Right renal cortex interstitium (tissue), 3 donors: ENCODE measurements around the gene RASL12. TPM values are rescaled to one million over a fixed set of nuclear protein-coding genes. Genes with fewer than 3 reads are reported as not detected.
"Not testable (repeated sequence)": the region's sequence is repeated elsewhere in the genome, so short reads cannot be mapped to it uniquely, and the experiment has no call there.

ENCODE experiments used
- DNase-seq, 3 donors: peaks; one replicate each; pipeline ENCODE4 v3.0.0-alpha.2; 2013; ENCODE audit warnings: low read depth in 3 of 3, low spot score in 2 of 3
- polyA plus RNA-seq, 3 donors: library from polyadenylated mRNA; unstranded; fragments of 120-200 nt; gene quantifications; one replicate each; pipeline ENCODE4 v1.2.1, GENCODE V29; 2013; ENCODE audit not compliant: insufficient read length in 3 of 3

RASL12 gene
- polyA plus RNA-seq, 3 donors: 5.9 to 7.8 (median 6.5) TPM

- no peak for DNase-seq
Measured at GRCh38 chr15:65057549-65057940, 10.2 kb downstream of the RASL12 start.

DNA sequence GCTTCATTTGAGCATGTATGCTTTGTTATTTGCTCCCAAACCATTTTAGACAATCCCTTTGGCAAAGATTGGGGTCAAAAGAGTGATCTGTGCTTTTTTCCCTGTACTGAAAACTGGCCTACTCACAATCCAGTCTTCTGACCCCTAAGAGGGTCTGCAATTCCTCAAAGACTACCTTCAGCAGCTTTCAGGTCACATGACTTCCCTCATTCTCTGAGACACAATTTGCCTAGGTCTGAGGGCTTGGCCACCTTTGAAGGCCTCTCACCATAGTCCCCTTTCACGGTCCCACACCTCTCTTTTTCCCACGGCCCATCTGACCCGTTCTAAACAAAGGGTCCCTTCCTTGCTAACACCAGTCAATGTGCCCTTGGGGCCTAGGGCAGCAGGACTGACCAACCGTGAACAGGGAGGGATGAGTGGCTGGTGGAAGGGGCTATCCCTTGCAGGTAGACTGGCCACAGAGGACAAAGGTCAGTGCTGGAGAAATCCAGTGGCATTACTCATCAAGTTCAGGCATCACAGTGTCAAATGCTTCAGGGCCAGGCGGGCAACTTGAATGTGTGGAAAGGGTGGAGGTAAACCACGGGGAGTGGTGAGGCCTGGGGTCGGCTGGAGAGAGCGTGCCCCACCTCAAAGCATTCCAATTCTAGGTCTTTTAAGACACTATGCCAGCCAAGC lies 10.8 kb downstream of the RASL12 start:
- no peak for DNase-seq

GRCh38 chr15:65056106-65056505 lies 11.7 kb downstream of the RASL12 start:
- no peak for DNase-seq

GRCh38 chr15:65055201-65055870 lies 12.5 kb downstream of the RASL12 start:
- no peak for DNase-seq

- no peak for DNase-seq
Measured at GRCh38 chr15:65054333-65055200, 13.2 kb downstream of the RASL12 start.

- no peak for DNase-seq
Measured at GRCh38 chr15:65052956-65053355, 14.8 kb downstream of the RASL12 start.

DNA sequence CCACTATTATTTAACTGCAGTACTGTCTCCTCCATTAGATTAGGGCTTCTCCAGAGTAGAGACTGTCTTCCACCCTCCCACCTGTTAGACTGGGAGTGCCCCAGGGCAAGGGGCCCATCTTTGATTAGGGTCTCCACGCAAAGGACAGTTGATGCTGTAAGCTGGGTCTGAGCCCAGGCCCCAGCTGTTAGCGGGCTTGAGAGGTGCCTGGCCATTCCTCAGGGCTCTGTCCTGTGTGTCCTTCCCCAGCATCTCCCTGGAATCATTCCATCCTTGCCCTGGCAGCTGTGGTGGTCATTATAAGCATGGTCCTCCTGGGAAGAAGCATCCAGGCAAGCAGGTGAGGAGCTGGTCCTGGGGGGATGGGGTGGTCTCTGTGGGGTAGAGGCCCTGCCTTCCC lies 16.5 kb downstream of the RASL12 start:
- no peak for DNase-seq

GRCh38 chr15:65050270-65050669 lies 17.5 kb downstream of the RASL12 start:
- DNase-seq: no peak

DNA sequence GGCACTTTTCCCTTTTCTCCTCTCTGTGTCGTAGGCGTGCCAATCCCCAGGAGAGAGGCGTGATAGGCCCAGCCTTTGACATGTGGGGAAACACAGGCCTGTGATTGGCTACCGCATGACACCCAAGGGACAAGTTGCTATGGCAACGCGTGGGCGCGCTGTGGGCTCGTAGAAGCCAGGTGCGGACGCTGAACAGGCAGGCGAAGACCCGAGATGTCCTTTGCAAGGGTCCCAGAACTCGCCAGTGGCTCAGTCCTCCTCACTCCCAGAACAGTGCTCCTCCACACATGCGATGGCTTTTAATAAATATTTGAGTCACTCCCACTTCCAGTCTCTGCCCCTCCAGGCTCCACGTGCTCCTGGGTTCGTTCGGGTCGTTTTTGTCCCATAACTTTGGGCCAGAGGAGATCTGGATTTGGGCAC lies 18.4 kb downstream of the RASL12 start:
- DNase-seq: peak in 2 of 3 donors; percentile 75 to 83

- no peak for DNase-seq
Measured at GRCh38 chr15:65048241-65048640, 19.6 kb downstream of the RASL12 start.

DNA sequence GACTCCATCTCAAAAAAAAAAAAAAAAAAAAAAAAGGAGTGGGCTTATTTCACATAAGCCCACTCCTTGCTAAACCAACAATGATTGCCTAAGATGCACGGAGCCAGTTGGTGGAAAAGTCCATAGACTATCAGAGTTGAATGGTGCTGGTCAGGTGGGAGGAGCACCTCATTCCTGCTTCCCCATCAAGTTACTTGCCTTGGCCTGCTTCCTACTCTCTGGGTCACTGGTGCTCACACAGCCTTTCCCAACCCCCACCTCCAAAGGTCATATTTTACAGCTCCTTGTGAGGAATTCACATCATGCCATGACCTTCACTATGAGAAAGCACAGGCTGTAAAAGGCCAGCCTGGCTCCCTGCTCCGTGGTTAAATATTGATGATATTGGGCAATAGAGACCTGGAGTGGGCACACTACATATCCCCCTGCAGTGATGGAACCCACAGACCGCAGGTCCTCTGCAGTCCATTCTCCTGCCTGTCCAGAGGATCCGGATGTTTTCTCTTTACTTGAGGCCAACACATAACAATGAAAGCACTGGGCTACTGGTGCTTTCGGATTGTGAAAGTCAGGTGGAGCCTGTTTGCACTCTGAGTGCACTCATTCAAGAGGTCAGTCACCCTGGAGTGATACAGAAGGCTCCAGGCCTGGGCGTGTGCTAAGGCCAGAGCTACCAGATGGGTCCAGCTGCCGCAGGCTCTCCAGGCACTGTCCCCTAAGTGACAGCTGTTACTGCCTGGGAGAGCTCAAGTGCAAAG lies 22.9 kb downstream of the RASL12 start, which contains the start of gene SLC51B:
Gene SLC51B, plus strand, starts transcription at position 664 of the 758 bp plus-strand sequence. CDS start 4,618 bp downstream, outside the sequence.
- DNase-seq: no peak

DNA sequence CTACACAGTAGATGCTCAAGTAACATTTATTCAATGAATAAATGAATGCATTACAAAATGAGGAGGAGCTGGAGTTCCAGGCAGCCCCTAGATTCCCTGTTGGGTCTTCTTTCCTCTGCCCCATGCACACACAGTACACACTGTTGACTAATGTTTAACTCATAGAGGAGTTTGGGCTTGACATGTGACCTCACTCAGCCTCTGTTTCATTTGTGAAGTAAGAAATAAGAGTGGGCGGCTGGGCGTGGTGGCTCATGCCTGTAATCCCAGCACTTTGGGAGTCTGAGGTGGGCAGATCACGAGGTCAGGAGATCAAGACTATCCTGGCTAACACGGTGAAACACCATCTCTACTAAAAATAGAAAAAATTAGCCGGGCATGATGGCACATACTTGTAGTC lies 23.6 kb downstream of the RASL12 start:
- not testable (repeated sequence) for DNase-seq

GRCh38 chr15:65042776-65043327 lies 24.9 kb downstream of the RASL12 start:
- no peak for DNase-seq

GRCh38 chr15:65041787-65042186 lies 26.0 kb downstream of the RASL12 start:
- no peak for DNase-seq

GRCh38 chr15:65040461-65040860 lies 27.3 kb downstream of the RASL12 start:
- DNase-seq: no peak

DNA sequence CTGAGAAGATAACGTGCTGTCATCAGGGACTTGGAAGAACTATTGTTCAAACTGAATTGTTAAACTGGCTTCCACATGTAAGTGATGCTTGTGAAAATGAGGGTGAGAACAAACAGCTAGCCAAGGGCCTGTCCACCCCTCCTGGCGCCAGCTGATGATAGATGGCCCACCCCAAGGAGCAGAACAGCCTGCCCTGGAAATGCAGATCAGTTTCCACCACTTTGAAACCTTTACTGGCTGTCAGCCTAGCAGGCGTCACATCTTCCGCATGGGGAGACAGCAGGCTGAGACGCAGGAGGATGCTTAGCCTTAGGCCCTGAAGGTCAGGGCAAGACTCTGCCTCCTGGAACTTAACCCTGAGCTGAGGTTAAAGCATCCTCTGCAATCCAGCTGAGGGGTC lies 29.0 kb downstream of the RASL12 start:
- no peak for DNase-seq

DNA sequence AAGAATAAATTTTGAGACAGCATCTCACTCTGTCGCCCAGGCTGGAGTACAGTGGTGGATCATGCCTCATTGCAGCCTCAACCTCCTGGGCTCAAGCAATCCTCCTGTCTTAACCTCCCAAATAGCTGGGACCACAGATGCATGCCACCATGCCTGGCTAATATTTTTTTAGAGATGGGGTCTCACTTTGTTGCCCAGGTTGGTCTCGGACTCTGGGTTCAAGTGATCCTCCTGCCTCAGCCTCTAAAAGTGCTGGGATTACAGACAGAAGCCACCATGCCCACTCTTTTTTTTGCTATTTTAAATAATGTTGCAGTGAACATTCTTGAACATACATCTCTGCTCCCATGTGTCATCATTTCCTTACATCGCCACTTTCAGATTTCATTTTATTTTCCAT lies 29.4 kb downstream of the RASL12 start:
- no peak for DNase-seq

DNA sequence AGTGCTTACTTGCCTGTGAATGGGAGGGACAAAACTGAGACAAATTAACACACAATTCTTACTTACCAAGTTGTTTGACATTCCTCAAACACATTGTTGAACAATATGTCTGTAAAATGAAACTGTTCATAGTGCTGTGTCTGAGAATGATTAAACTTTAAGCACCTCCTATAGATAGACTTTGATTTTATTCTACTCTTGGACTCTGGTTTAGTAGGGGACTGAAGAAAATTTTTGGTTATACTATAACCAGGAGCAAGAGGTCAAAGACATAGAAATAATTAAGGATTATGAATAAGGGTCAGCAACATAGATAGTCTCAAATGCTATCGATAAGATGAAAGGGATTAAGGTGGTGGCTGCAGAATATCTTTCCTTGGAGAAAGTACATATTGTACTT lies 30.5 kb downstream of the RASL12 start:
- DNase-seq: no peak

GRCh38 chr15:65034719-65035118 lies 33.1 kb downstream of the RASL12 start:
- DNase-seq: no peak

- no peak for DNase-seq
Measured at GRCh38 chr15:65033659-65034269, 34.0 kb downstream of the RASL12 start.
